Breast epithelium (tissue), 4 donors: ENCODE measurements around the gene KRT26. TPM values are rescaled to one million over a fixed set of nuclear protein-coding genes. Genes with fewer than 3 reads are reported as not detected.

Source experiments
- DNase-seq, 2 donors: peaks; one replicate each; pipeline ENCODE4 v3.0.0-alpha.2; 2019; ENCODE audit warnings: low spot score in 2 of 2
- H3K27ac ChIP-seq, 2 donors: fragments of 200-600 bp; sonication (generic) in 1 of 2; one replicate each; pipeline ENCODE4 v1.5.1; 2016 to 2019; ENCODE audit warnings: mild to moderate bottlenecking in 1 of 2
- H3K27me3 ChIP-seq, 2 donors: fragments of 200-600 bp; sonication (generic) in 1 of 2; one replicate each; pipeline versions ENCODE4 v1.5.1 to v1.6.0; 2017 to 2019; ENCODE audit warnings: control low read depth in 1 of 2, mild to moderate bottlenecking in 1 of 2
- H3K36me3 ChIP-seq: fragments of 200-600 bp; one replicate; pipeline ENCODE4 v1.5.1; 2019
- H3K4me1 ChIP-seq, 2 donors: fragments of 200-600 bp; sonication (generic); one replicate each; pipeline ENCODE4 v1.5.1; 2016 to 2019; ENCODE audit warnings: control low read depth in 1 of 2
- H3K4me3 ChIP-seq, 3 donors: fragments of 200-600 bp; sonication (generic); 1 replicate in 2 of 3; 2 replicates in 1 of 3; pipeline ENCODE4 v1.5.1; 2016 to 2019; ENCODE audit warnings: mild to moderate bottlenecking in 3 of 3, moderate library complexity in 2 of 3
- H3K9me3 ChIP-seq, 2 donors: fragments of 200-600 bp; sonication (generic) in 1 of 2; one replicate each; pipeline ENCODE4 v1.5.1; 2016 to 2019; ENCODE audit warnings: control low read depth in 1 of 2
- POLR2A ChIP-seq: fragments of 450-650 bp; IDR thresholded peaks from one replicate; pipeline ENCODE4 v1.6.1; 2016; ENCODE audit warnings: antibody characterized with exemption, mild to moderate bottlenecking, moderate library complexity
- POLR2AphosphoS5 ChIP-seq, 3 donors: sonication (generic); formaldehyde crosslinking; IDR thresholded peaks; one replicate each; pipeline ENCODE4 v1.6.1; 2017; ENCODE audit warnings: antibody characterized with exemption in 3 of 3
- intact Hi-C: fragments of 100-400 bp; cut with DNase I; formaldehyde crosslinking; loops from one replicate; pipeline ENCODE4 v1.15.1; 2023; ENCODE audit warnings: low total_unique reads
- total RNA-seq, 3 donors: library from RNA; depleted of rRNA; stranded (reverse); fragments of >200 nt; gene quantifications; one replicate each; pipeline ENCODE4 v1.1.0, GENCODE V29; 2016
- TF ChIP-seq, protein P1 (sequence below), 3 donors: fragments of 450-650 bp; IDR thresholded peaks; one replicate each; pipeline ENCODE4 v1.5.1; 2016 to 2017; ENCODE audit warnings: antibody characterized with exemption in 3 of 3, mild to moderate bottlenecking in 3 of 3, moderate library complexity in 3 of 3

The KRT26 gene
- total RNA-seq, 3 donors from 2014 or later = not detected

GRCh38 chr17:40778461-40778860 lies 6.5 kb upstream of the KRT26 start:
- no peaks in the 10 kb centered on the region for H3K4me1 ChIP-seq
- H3K27me3 ChIP-seq = peaks cover 0 to 25% of the 10 kb centered on the region in 2 donors
- no peaks in the 10 kb centered on the region for H3K9me3 ChIP-seq
- no peak for DNase-seq
- no peaks in the 10 kb centered on the region for H3K36me3 ChIP-seq
- TF ChIP-seq, protein P1, sequence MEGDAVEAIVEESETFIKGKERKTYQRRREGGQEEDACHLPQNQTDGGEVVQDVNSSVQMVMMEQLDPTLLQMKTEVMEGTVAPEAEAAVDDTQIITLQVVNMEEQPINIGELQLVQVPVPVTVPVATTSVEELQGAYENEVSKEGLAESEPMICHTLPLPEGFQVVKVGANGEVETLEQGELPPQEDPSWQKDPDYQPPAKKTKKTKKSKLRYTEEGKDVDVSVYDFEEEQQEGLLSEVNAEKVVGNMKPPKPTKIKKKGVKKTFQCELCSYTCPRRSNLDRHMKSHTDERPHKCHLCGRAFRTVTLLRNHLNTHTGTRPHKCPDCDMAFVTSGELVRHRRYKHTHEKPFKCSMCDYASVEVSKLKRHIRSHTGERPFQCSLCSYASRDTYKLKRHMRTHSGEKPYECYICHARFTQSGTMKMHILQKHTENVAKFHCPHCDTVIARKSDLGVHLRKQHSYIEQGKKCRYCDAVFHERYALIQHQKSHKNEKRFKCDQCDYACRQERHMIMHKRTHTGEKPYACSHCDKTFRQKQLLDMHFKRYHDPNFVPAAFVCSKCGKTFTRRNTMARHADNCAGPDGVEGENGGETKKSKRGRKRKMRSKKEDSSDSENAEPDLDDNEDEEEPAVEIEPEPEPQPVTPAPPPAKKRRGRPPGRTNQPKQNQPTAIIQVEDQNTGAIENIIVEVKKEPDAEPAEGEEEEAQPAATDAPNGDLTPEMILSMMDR (IDR thresholded peaks at IDR 0.05) = no peak
- no peak for TF ChIP-seq POLR2AphosphoS5 (IDR thresholded peaks at IDR 0.05)
- no peak for TF ChIP-seq POLR2A
- intact Hi-C loops = no loop called here
- no peak overlapping the region for H3K27ac ChIP-seq
- H3K4me3 ChIP-seq = no peak overlapping the region

GRCh38 chr17:40777971-40778370 lies 6.0 kb upstream of the KRT26 start:
- H3K4me1 ChIP-seq = no peaks in the 10 kb centered on the region
- H3K27ac ChIP-seq = no peak overlapping the region
- H3K9me3 ChIP-seq = no peaks in the 10 kb centered on the region
- peaks cover 0 to 25% of the 10 kb centered on the region in 2 donors for H3K27me3 ChIP-seq
- no peaks in the 10 kb centered on the region for H3K36me3 ChIP-seq
- H3K4me3 ChIP-seq = no peak overlapping the region
- intact Hi-C loops = no loop called here
- DNase-seq = no peak
- no peak for TF ChIP-seq POLR2A
- TF ChIP-seq, protein P1 (IDR thresholded peaks at IDR 0.05) = no peak
- TF ChIP-seq POLR2AphosphoS5 (IDR thresholded peaks at IDR 0.05) = no peak

DNA sequence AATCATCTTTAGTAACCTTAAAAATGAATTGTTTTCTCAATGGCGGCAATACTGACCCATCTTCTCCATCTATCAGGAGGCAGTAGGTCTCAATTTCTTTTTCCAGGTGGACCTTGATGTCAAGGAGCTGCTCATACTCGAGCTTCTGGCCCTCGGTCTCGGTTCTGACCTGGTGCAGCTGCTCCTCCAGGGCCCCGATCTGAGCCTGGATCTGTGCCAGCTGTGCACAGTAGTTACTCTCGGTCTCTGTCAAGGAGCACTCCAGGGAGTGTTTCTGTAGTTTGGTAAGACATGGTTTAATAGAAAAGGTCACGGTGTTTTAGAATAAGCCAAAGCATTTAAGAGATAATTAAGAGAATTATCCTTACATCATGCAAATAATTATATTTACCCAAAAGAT lies 5.5 kb upstream of the KRT26 start:
- no peak for DNase-seq
- intact Hi-C loops = no loop called here
- peaks cover 0 to 25% of the 10 kb centered on the region in 2 donors for H3K27me3 ChIP-seq

GRCh38 chr17:40775945-40776344 lies 3.9 kb upstream of the KRT26 start:
- no peak overlapping the region for H3K4me3 ChIP-seq
- no peaks in the 10 kb centered on the region for H3K36me3 ChIP-seq
- no peaks in the 10 kb centered on the region for H3K4me1 ChIP-seq
- no peak overlapping the region for H3K27ac ChIP-seq
- no peak for TF ChIP-seq POLR2A
- no peak for TF ChIP-seq POLR2AphosphoS5 (IDR thresholded peaks at IDR 0.05)
- TF ChIP-seq, protein P1 (IDR thresholded peaks at IDR 0.05) = no peak
- intact Hi-C loops = no loop called here
- H3K27me3 ChIP-seq = peaks cover 0 to 32% of the 10 kb centered on the region in 2 donors
- no peaks in the 10 kb centered on the region for H3K9me3 ChIP-seq
- no peak for DNase-seq

More for the DNA sequence above, 5.5 kb upstream of the KRT26 start:
- Histone ChIP-seq H3K27ac (no peak overlapping the region), H3K36me3 (no peaks in the 10 kb centered on the region), H3K9me3 (no peaks in the 10 kb centered on the region), H3K4me3 (no peak overlapping the region), H3K4me1 (no peaks in the 10 kb centered on the region)
- TF ChIP-seq POLR2AphosphoS5 (IDR thresholded peaks at IDR 0.05) (no peak), POLR2A (no peak)
- TF ChIP-seq, protein P1 (IDR thresholded peaks at IDR 0.05) = no peak

GRCh38 chr17:40765657-40766056 lies 6.3 kb downstream of the KRT26 start:
- no peaks in the 10 kb centered on the region for H3K4me1 ChIP-seq
- intact Hi-C loops = no loop called here
- H3K4me3 ChIP-seq = no peak overlapping the region
- no peaks in the 10 kb centered on the region for H3K36me3 ChIP-seq
- H3K9me3 ChIP-seq = peaks cover 19 to 21% of the 10 kb centered on the region in 2 donors
- DNase-seq = no peak
- TF ChIP-seq POLR2AphosphoS5 (IDR thresholded peaks at IDR 0.05) = no peak
- TF ChIP-seq, protein P1 (IDR thresholded peaks at IDR 0.05) = no peak
- no peak for TF ChIP-seq POLR2A
- peaks cover 0 to 3% of the 10 kb centered on the region in 2 donors for H3K27me3 ChIP-seq
- no peak overlapping the region for H3K27ac ChIP-seq
